ENCODE results near the gene TEKT2.
A peak's percentile ranks its signal among the peaks of the same experiment; 100 is the strongest.

Gene TEKT2

DNA sequence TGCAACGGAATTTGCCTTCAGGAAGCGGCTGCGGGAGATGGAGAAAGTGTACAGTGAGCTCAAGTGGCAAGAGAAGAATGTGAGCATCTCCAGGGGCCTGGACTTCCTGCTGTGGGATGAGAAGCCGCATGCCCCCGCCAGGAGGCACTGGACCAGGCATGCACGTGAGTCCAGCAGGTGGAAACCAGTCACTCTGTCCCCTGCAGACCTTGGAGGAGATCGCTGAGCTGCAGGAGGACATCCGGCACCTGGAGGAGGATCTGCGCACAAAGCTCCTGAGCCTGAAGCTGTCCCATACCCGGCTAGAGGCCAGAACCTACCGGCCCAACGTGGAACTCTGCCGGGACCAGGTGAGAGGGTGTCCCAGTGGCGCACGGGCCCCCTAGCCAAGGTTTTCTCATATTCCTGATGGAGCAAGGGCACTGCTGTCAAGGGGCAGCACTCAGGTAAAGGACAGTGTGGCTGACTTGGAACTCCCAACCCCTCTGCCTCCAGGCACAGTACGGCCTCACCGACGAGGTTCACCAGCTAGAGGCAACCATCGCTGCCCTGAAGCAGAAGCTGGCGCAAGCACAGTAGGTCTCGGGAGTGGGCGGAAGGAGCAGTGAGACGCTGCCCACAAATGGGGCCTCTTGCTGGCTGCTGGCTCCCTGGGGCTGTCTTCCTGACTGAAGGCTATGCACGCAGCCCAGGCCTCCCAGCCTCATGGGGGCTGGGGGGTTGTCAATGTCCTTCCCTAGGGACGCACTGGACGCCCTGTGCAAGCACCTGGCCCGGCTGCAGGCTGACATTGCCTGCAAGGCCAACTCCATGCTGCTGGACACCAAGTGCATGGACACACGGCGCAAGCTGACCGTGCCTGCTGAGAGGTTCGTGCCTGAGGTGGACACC is 3.6 kb downstream of the TEKT2 start:
- no peak for DNase-seq

- DNase-seq, result no peak
Observed at GRCh38 chr1:36088265-36088576, 4.3 kb downstream of the TEKT2 start.

- peak; percentile 91 to 96 for DNase-seq
Observed at GRCh38 chr1:36088577-36089392, 4.9 kb downstream of the TEKT2 start, which contains the start of gene ADPRS. ADPRS (plus strand) TSS chr1:36088892; CDS start chr1:36088905, 13 bp downstream.

- no peak for DNase-seq
Observed at GRCh38 chr1:36089393-36090121, 5.7 kb downstream of the TEKT2 start.

GRCh38 chr1:36091141-36091540 is 7.2 kb downstream of the TEKT2 start:
- no peak for DNase-seq

DNA sequence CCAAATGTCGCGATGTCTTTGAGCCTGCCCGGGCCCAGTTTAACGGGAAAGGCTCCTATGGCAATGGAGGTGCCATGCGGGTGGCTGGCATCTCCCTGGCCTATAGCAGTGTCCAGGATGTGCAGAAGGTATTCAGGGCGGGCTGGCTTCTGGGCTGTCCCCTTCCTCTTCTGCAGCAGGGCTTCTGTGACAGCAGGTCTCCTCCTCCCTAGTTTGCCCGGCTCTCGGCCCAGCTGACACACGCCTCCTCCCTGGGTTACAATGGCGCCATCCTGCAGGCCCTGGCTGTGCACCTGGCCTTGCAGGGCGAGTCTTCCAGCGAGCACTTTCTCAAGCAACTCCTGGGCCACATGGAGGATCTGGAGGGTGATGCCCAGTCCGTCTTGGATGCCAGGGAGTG is 7.8 kb downstream of the TEKT2 start:
- DNase-seq, result no peak

GRCh38 chr1:36092166-36092797 is 8.4 kb downstream of the TEKT2 start:
- no peak for DNase-seq

DNA sequence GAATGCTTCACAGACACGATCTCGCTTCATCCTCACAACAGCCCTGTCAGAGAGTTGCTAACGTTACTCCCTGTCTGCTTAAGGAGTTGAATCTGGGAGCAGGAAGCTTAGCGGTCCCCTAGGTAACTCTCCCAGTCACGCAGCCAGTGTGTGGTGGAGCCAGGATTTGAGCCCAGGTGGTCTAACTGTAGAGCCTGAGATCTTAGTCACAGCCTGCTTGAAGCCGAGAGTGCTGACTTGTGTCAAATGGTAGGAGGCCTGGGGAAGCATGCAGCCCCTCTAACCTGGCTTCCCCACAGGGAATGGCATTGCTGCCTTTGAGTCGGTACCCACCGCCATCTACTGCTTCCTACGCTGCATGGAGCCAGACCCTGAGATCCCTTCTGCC is 8.9 kb downstream of the TEKT2 start:
- DNase-seq, result no peak

GRCh38 chr1:36093226-36093625 is 9.3 kb downstream of the TEKT2 start:
- no peak for DNase-seq

GRCh38 chr1:36093929-36094328 is 10.0 kb downstream of the TEKT2 start:
- no peak for DNase-seq

DNA sequence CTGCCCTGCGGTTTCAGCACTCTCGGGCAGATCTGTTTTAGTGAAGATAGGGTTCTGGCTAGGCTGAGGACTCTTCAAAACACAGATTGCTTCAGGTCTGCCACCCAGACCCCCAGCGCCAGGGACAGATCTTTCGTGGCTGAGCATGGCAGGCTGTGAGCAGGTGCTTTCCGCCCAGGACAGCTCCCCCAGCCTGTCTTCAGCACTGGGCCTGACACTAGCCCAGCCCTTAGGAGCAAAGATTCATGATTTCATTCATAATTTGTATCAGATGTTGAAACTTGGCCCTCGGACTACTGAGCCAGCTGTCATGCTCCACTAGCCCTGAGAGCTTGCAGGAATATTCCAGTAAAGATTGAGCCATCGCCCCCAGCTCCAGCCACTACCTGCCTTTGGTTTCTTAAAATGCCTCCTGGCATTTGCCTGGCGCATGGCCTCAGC is 10.7 kb downstream of the TEKT2 start:
- no peak for DNase-seq

GRCh38 chr1:36095760-36096405 is 12.0 kb downstream of the TEKT2 start:
- no peak for DNase-seq

GRCh38 chr1:36096500-36097432 is 12.9 kb downstream of the TEKT2 start:
- no peak for DNase-seq

GRCh38 chr1:36097693-36098585 is 14.0 kb downstream of the TEKT2 start:
- DNase-seq, result no peak

DNA sequence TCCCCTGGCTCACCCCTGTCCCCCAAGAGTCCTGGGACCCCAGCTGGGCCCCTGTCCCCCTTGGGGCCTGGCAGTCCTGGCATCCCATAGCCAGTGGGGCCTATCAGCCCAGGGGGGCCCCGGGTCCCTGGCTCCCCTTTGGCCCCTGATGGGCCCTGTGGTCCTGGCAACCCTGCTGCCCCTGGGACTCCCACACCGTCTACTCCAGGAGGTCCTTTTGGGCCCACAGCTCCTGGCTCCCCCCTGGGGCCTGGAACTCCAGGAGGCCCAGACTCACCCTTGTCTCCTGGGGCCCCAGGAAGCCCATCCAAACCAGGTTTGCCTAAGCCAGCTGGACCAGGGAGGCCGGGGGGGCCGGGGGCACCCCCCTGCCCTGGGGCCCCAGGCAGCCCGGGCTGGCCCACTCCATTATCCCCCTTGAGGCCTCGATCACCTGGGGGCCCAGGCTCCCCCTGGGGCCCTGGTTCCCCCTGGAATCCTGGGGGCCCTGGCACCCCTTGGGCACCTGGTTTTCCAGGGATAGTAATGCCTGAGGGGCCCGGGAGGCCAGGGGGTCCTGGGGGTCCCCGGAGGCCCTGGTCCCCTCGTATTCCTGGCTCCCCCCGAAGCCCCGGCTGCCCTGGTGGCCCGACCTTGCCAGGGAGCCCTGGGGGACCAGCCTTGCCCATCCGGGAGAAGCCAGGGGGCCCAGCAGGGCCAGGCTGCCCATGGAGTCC is 14.9 kb downstream of the TEKT2 start:
- no peak for DNase-seq

- DNase-seq, result peak; percentile 78 to 79
Observed at GRCh38 chr1:36099681-36100341, 15.9 kb downstream of the TEKT2 start.

GRCh38 chr1:36100376-36100775 is 16.5 kb downstream of the TEKT2 start:
- no peak for DNase-seq

DNA sequence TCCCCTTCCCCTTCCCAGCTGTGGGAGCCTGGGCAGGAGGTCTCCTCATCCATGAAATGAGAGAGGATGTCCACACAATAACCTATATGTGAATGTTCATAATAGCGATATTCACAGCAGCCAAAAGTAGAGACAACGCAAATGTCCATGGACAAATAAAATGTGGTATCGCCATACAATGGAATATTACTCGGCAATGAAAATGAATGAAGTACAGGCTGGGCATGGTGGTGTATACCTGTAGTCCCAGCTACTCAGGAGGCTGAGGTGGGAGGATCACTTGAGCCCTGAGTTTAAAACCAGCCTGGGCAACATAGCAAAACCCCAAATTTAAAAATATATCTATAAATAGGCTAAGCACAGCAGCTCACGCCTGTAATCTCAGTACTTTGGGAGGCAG is 17.7 kb downstream of the TEKT2 start:
- DNase-seq, result no peak

DNA sequence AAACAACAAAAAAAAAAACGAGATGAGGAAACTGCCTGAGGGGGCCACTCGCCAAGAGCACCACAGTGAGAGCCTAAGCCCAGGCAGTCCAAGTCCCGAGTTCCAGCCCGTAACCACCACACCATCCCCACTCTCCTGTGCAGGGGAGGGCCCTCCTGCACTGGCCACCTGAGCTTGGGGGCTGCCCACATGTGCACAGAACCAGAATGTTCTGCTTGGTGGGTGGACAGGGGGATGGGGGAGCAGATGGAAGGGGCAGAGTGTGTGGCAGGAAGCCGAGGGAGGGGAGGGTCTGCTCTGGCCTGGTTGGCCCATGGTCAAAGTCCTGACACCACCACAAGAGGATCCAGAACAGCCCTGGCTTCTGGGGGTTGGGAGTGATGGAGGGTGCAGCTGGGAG is 22.4 kb downstream of the TEKT2 start:
- DNase-seq, result no peak

All from stimulated activated CD4-positive, alpha-beta T cell treated with anti-CD3 and anti-CD28 coated beads, Interleukin-2, amount 100 ng/mL, for 48 hours (primary cell).